Measurements from ENCODE around the gene ASF1A.

Gene ASF1A

GRCh38 chr6:118889163-118889562 lies 4.8 kb upstream of the ASF1A start:
- DNase-seq (ENCODE audit: low read depth) = no peak
- no peak for TF ChIP-seq CTCF (IDR thresholded peaks at IDR 0.05; ENCODE audit: control insufficient read depth, insufficient read depth, low read depth, low read length, missing control alignments)
- no peak overlapping the region for H3K4me3 ChIP-seq (ENCODE audit: control insufficient read depth, low read depth, low read length)

GRCh38 chr6:118890997-118891790 lies 2.8 kb upstream of the ASF1A start:
- no peak for TF ChIP-seq CTCF (IDR thresholded peaks at IDR 0.05; ENCODE audit: control insufficient read depth, insufficient read depth, low read depth, low read length, missing control alignments)
- DNase-seq (ENCODE audit: low read depth) = no peak
- H3K4me3 ChIP-seq (ENCODE audit: control insufficient read depth, low read depth, low read length) = no peak overlapping the region

- DNase-seq (ENCODE audit: low read depth) = no peak
- no peak for TF ChIP-seq CTCF (IDR thresholded peaks at IDR 0.05; ENCODE audit: control insufficient read depth, insufficient read depth, low read depth, low read length, missing control alignments)
- H3K4me3 ChIP-seq (ENCODE audit: control insufficient read depth, low read depth, low read length) = peak overlapping the region; percentile 54
These were observed 1.5 kb upstream of the ASF1A start for GRCh38 chr6:118892355-118892991.

GRCh38 chr6:118893064-118893806 lies 717 bp upstream of the ASF1A start:
- peak overlapping the region; percentile 54 for H3K4me3 ChIP-seq (ENCODE audit: control insufficient read depth, low read depth, low read length)
- DNase-seq (ENCODE audit: low read depth) = no peak
- no peak for TF ChIP-seq CTCF (IDR thresholded peaks at IDR 0.05; ENCODE audit: control insufficient read depth, insufficient read depth, low read depth, low read length, missing control alignments)

- no peak for DNase-seq (ENCODE audit: low read depth)
- TF ChIP-seq CTCF (IDR thresholded peaks at IDR 0.05; ENCODE audit: control insufficient read depth, insufficient read depth, low read depth, low read length, missing control alignments) = no peak
- H3K4me3 ChIP-seq (ENCODE audit: control insufficient read depth, low read depth, low read length) = peak overlapping the region; percentile 51
These were observed 691 bp downstream of the ASF1A start for GRCh38 chr6:118894425-118895260.

- TF ChIP-seq CTCF (IDR thresholded peaks at IDR 0.05; ENCODE audit: control insufficient read depth, insufficient read depth, low read depth, low read length, missing control alignments) = no peak
- DNase-seq (ENCODE audit: low read depth) = no peak
- peak overlapping the region; percentile 51 for H3K4me3 ChIP-seq (ENCODE audit: control insufficient read depth, low read depth, low read length)
These were observed 1.3 kb downstream of the ASF1A start for GRCh38 chr6:118895261-118895560.

Data from AG09309 (cell line).